ENCODE data around the gene ARHGAP29.

DNA sequence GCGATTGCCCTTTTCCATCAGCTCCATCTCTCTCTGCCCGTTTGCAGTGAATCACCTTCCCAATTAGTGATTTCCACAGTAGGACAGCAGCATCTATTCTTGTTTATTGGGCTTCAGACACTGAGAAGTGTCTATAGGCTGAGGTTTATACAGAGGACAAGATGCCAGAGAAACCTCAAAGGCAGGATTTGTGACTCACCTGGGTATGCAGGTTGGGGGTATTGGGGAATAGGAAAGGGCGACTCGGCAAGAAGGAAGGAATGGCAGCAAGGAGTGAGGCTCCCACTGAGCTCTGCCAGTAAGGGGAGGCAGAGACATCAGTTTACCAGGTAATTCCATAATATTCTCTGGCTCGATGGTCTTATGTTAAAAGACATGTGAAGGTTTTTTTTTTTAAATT, 91.1 kb downstream of the ARHGAP29 start:
- TF ChIP-seq, protein P1, sequence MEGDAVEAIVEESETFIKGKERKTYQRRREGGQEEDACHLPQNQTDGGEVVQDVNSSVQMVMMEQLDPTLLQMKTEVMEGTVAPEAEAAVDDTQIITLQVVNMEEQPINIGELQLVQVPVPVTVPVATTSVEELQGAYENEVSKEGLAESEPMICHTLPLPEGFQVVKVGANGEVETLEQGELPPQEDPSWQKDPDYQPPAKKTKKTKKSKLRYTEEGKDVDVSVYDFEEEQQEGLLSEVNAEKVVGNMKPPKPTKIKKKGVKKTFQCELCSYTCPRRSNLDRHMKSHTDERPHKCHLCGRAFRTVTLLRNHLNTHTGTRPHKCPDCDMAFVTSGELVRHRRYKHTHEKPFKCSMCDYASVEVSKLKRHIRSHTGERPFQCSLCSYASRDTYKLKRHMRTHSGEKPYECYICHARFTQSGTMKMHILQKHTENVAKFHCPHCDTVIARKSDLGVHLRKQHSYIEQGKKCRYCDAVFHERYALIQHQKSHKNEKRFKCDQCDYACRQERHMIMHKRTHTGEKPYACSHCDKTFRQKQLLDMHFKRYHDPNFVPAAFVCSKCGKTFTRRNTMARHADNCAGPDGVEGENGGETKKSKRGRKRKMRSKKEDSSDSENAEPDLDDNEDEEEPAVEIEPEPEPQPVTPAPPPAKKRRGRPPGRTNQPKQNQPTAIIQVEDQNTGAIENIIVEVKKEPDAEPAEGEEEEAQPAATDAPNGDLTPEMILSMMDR (IDR thresholded peaks at IDR 0.05) = no peak
- TF ChIP-seq POLR2A (IDR thresholded peaks at IDR 0.05; ENCODE audit: low read depth) (no peak), POLR2AphosphoS5 (IDR thresholded peaks at IDR 0.05) (no peak), EP300 (IDR thresholded peaks at IDR 0.05) (no peak)
